Endodermal cell (in vitro differentiated cells): ENCODE results near the gene FCAMR. TPM values are rescaled to one million over a fixed set of nuclear protein-coding genes. Genes with fewer than 3 reads are reported as not detected.

Experiments
- DNase-seq: peaks from one replicate; pipeline ENCODE4 v3.0.0-alpha.2; 2017
- H3K27ac ChIP-seq: 2 replicates; pipeline ENCODE4 v1.5.1; 2013; ENCODE audit warnings: mild to moderate bottlenecking, low read depth, low read length, moderate library complexity
- H3K27me3 ChIP-seq: 2 replicates; pipeline ENCODE4 v1.6.1; 2013; ENCODE audit warnings: mild to moderate bottlenecking, low read length, moderate library complexity; ENCODE audit not compliant: insufficient read depth, control insufficient read depth, poor library complexity, severe bottlenecking
- H3K36me3 ChIP-seq: 2 replicates; pipeline ENCODE4 v1.7.0; 2013; ENCODE audit warnings: mild to moderate bottlenecking, low read length, moderate library complexity; ENCODE audit not compliant: control insufficient read depth, insufficient read depth
- H3K4me1 ChIP-seq: one replicate; pipeline ENCODE4 v1.7.0; 2013; ENCODE audit warnings: low read length; ENCODE audit not compliant: control insufficient read depth, insufficient read depth
- H3K4me3 ChIP-seq: 2 replicates; pipeline ENCODE4 v1.5.1; 2013; ENCODE audit warnings: mild to moderate bottlenecking, low read length, moderate library complexity
- H3K9ac ChIP-seq: 2 replicates; pipeline ENCODE4 v1.6.1; 2013; ENCODE audit warnings: mild to moderate bottlenecking, low read length, moderate library complexity; ENCODE audit not compliant: poor library complexity, severe bottlenecking; ENCODE audit errors: extremely low read depth
- H3K9me3 ChIP-seq: 2 replicates; pipeline ENCODE4 v1.6.1; 2013; ENCODE audit warnings: mild to moderate bottlenecking, low read length, moderate library complexity; ENCODE audit not compliant: control insufficient read depth
- H3K27ac Mint-ChIP-seq: 2 replicates; pipeline ENCODE4 v1.8.0; 2020; ENCODE audit warnings: mixed read lengths
- H3K27me3 Mint-ChIP-seq: 2 replicates; pipeline ENCODE4 v1.8.0; 2021; ENCODE audit warnings: mild to moderate bottlenecking, mixed read lengths; ENCODE audit not compliant: insufficient read depth
- H3K36me3 Mint-ChIP-seq: 2 replicates; pipeline ENCODE4 v1.8.0; 2020; ENCODE audit warnings: low read depth, mixed read lengths
- H3K4me1 Mint-ChIP-seq: 2 replicates; pipeline ENCODE4 v1.8.0; 2020; ENCODE audit warnings: mixed read lengths
- H3K4me3 Mint-ChIP-seq: 2 replicates; pipeline ENCODE4 v1.8.0; 2020; ENCODE audit warnings: mild to moderate bottlenecking, moderate library complexity, mixed read lengths
- H3K9me3 Mint-ChIP-seq: 2 replicates; pipeline ENCODE4 v1.8.0; 2020; ENCODE audit warnings: mild to moderate bottlenecking, mixed read lengths
- CTCF ChIP-seq: fragments of 200-600 bp; sonication (generic); conservative IDR thresholded peaks from 2 replicates; pipeline ENCODE4 v1.5.0; 2021; ENCODE audit warnings: antibody characterized with exemption, mild to moderate bottlenecking
- WGBS, 2 experiments: methylation state at CpG; one replicate each; pipeline versions ENCODE4 v1.1.5 to v1.1.7; 2013; ENCODE audit warnings: missing lambda C conversion rate in 2 of 2, mixed read lengths in 1 of 2; ENCODE audit not compliant: insufficient coverage in 1 of 2, insufficient read length in 1 of 2; 5-methylcytosine and 5-hydroxymethylcytosine counted together
- total RNA-seq, 2 donors: library from RNA; stranded (reverse); fragmentation: NEBNext Ultra II Directional in 1 of 2; extraction: Animal tissue kit (Norgen Biotek cat#: 25700) in 1 of 2; gene quantifications; 2 replicates in 1 of 2; 3 replicates in 1 of 2; pipeline ENCODE4 v1.2.1, GENCODE V29; 2021

The FCAMR gene
- total RNA-seq, 2 donors from 2014 or later, result not detected

DNA sequence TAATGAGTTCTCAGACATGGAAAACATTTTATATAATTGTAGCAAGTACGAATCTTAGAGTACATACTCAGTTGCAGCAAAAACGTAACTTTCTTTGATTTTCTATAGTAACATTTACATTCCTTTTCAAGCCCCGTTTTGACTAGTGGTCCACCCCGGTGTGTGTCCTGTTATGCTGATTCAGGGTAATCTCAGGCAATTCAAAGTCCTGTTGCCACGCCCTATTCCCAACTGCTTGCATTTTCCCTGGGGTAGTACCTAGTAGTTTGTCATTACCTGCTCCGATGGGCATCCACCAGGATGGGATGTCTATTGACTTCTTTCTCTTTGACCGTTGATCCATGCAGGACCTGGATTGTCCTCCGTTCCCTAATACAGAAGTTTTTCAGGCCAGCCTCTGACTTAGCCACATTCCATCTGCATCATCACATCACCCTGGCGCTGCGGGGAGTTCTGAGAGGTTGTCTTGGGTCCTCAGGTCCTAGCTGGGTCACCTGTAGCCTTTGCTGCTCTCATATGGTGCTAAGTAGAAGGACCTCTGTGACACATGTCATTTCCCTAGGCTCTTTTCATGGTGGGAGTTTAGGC lies 15.0 kb upstream of the FCAMR start:
- peak; percentile 55 for DNase-seq
- Mint-ChIP-seq H3K4me3 (no peak overlapping the region), H3K27me3 (peaks cover 2% of the 10 kb centered on the region), H3K36me3 (no peaks in the 10 kb centered on the region), H3K27ac (no peak overlapping the region), H3K9me3 (no peaks in the 10 kb centered on the region), H3K4me1 (peaks cover 27% of the 10 kb centered on the region)
- WGBS, 2 experiments, result 67 to 70% methylated on average over 10 of the region's 10 CpGs
- Histone ChIP-seq H3K27me3 (no peaks in the 10 kb centered on the region), H3K4me1 (peaks cover 8% of the 10 kb centered on the region), H3K4me3 (no peak overlapping the region), H3K9me3 (no peaks in the 10 kb centered on the region), H3K27ac (no peak overlapping the region), H3K9ac (no peak overlapping the region), H3K36me3 (no peaks in the 10 kb centered on the region)
- no peak for TF ChIP-seq CTCF

GRCh38 chr1:206982216-206982615 lies 12.0 kb upstream of the FCAMR start:
- Mint-ChIP-seq H3K27ac (no peak overlapping the region), H3K4me1 (peaks cover 41% of the 10 kb centered on the region), H3K4me3 (no peak overlapping the region), H3K27me3 (peaks cover 2% of the 10 kb centered on the region), H3K9me3 (no peaks in the 10 kb centered on the region), H3K36me3 (no peaks in the 10 kb centered on the region)
- 23% methylated on average over 4 of the region's 4 CpGs for WGBS, 2 experiments
- no peak overlapping the region for H3K9ac ChIP-seq
- no peaks in the 10 kb centered on the region for H3K9me3 ChIP-seq
- peak; percentile 91 for DNase-seq
- H3K36me3 ChIP-seq, result no peaks in the 10 kb centered on the region
- H3K27me3 ChIP-seq, result no peaks in the 10 kb centered on the region
- peaks cover 18% of the 10 kb centered on the region for H3K4me1 ChIP-seq
- peak; percentile 90 for TF ChIP-seq CTCF
- no peak overlapping the region for H3K4me3 ChIP-seq
- H3K27ac ChIP-seq, result no peak overlapping the region

DNA sequence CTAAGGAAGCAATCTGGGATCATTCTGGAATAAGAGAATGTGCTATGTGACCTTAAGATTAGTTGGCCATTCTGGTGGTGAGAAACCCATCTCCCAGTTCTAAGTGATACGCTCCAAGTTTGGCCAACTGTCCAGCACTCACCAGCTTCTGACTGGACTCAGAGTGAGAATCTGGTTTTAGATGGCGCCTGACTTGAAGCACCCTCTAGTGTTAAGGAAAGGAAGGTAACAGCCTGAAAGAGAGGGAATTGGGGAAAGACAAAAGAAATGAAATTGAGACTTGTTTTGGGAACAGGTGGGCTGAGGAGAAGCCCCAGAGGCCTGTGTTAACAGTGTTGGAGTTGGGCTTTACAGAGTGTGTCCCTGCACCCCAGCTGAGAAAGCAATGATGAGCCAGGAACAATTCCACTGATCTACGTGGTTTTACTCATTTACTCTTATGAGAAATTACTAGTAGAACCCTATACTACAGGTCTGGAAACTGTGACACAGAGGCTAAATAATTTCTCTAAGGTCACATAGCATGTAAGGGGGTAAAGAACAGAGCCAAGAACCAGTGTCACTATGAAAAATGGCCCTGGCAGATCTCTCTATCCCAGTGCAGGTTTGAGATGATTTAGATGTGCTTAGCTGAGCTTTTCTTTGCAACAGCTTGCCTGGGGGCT lies 9.3 kb upstream of the FCAMR start:
- Mint-ChIP-seq H3K4me3 (no peak overlapping the region), H3K4me1 (peaks cover 41% of the 10 kb centered on the region), H3K36me3 (no peaks in the 10 kb centered on the region), H3K9me3 (no peaks in the 10 kb centered on the region), H3K27ac (peak overlapping the region; percentile 42), H3K27me3 (peaks cover 2% of the 10 kb centered on the region)
- H3K27ac ChIP-seq, result no peak overlapping the region
- 72 to 100% methylated on average over 1 to 3 of the region's 3 CpGs for WGBS, 2 experiments
- DNase-seq, result no peak
- H3K27me3 ChIP-seq, result no peaks in the 10 kb centered on the region
- no peak overlapping the region for H3K9ac ChIP-seq
- H3K9me3 ChIP-seq, result no peaks in the 10 kb centered on the region
- no peak overlapping the region for H3K4me3 ChIP-seq
- H3K36me3 ChIP-seq, result no peaks in the 10 kb centered on the region
- H3K4me1 ChIP-seq, result peaks cover 18% of the 10 kb centered on the region
- TF ChIP-seq CTCF, result peak; percentile 78
